Heart right ventricle (tissue), 16 donors: ENCODE results near the gene STPG3. TPM values are rescaled to one million over a fixed set of nuclear protein-coding genes. Genes with fewer than 3 reads are reported as not detected.
A peak's percentile ranks its signal among the peaks of the same experiment; 100 is the strongest.

ENCODE experiments used
- ATAC-seq, 8 donors: fragments of 200-7000 bp; cut with Tn5 transposase; one replicate each; pipeline ENCODE4 v1.9.1; 2020; ENCODE audit warnings: mild to moderate bottlenecking in 8 of 8, moderate library complexity in 8 of 8, moderate number of reproducible peaks in 1 of 8
- DNase-seq, 2 donors: peaks; one replicate each; pipeline ENCODE4 v3.0.0-alpha.2; 2020
- H3K27ac ChIP-seq, 10 donors: fragments of 200-600 bp; sonication (generic) in 2 of 10; one replicate each; pipeline versions ENCODE4 v1.5.0 to v1.8.0; 2020 to 2022; ENCODE audit warnings: mild to moderate bottlenecking in 3 of 10
- H3K27me3 ChIP-seq, 7 donors: fragments of 200-600 bp; one replicate each; pipeline ENCODE4 v1.8.0; 2021 to 2022; ENCODE audit warnings: mild to moderate bottlenecking in 2 of 7
- H3K36me3 ChIP-seq, 9 donors: fragments of 200-600 bp; sonication (generic) in 1 of 9; one replicate each; pipeline versions ENCODE4 v1.5.0 to v1.8.0; 2020 to 2022; ENCODE audit warnings: mild to moderate bottlenecking in 2 of 9
- H3K4me1 ChIP-seq, 9 donors: fragments of 200-600 bp; sonication (generic) in 1 of 9; one replicate each; pipeline versions ENCODE4 v1.5.0 to v1.8.0; 2020 to 2022; ENCODE audit warnings: mild to moderate bottlenecking in 4 of 9
- H3K4me3 ChIP-seq, 10 donors: fragments of 200-600 bp; sonication (generic) in 2 of 10; one replicate each; pipeline versions ENCODE4 v1.5.0 to v1.8.0; 2020 to 2022; ENCODE audit warnings: mild to moderate bottlenecking in 7 of 10, moderate library complexity in 2 of 10
- H3K9me3 ChIP-seq, 11 donors: fragments of 200-600 bp in 10 of 11; sonication (generic) in 2 of 11; one replicate each; pipeline versions ENCODE4 v1.5.0 to v1.8.0; 2013 to 2022; ENCODE audit warnings: mild to moderate bottlenecking in 2 of 11, control low read depth in 1 of 11, moderate library complexity in 1 of 11
- WGBS, 2 donors: extraction: QIAGEN DNeasy Blood & Tissue Kit; methylation state at CpG; one replicate each; pipeline ENCODE4 v1.1.7; 2013; ENCODE audit warnings: inconsistent platforms in 1 of 2; 5-methylcytosine and 5-hydroxymethylcytosine counted together
- intact Hi-C, 10 donors: fragments of 100-400 bp; cut with DNase I; formaldehyde crosslinking; loops; one replicate each; pipeline versions ENCODE4 v1.11.1 to v1.14.2; 2022
- polyA plus RNA-seq, 2 donors: library from polyadenylated mRNA; stranded (reverse); fragments of 200-250 nt; gene quantifications; one replicate each; pipeline ENCODE4 v1.2.3, GENCODE V29; 2013
- total RNA-seq, 10 donors: library from RNA; stranded (reverse); fragmentation: NEBNext Ultra II Directional in 3 of 10; extraction: Animal tissue kit (Norgen Biotek cat#: 25700) in 3 of 10; gene quantifications; one replicate each; pipeline versions ENCODE4 v1.2.1 to v1.2.4, GENCODE V29; 2021 to 2023
- TF ChIP-seq, protein P1 (sequence below), 9 donors: fragments of 200-600 bp; sonication (generic) in 2 of 9; IDR thresholded peaks; one replicate each; pipeline versions ENCODE4 v1.5.0 to v1.8.0; 2021 to 2022; ENCODE audit warnings: antibody characterized with exemption in 9 of 9, mild to moderate bottlenecking in 5 of 9, moderate library complexity in 1 of 9
- donor health status: Arrhythmogenic right ventricular cardiomyopathy.
- donor health status: ischemic (EF 13 %, LVEDD 7.1; RV severe dilation, severe dysfunction).
- donor health status: healthy with polysubstance abuse.
- donor health status: DM: no; HTN: yes; CAD: no.
- donor health status: DM: no; HTN: no; CAD: no.
- donor health status: ischemic (EF 25% LVEDD 6.9; RV normal size, moderate dysfunction).
- donor health status: ischemic (EF 25% LVEDD 5.7; RV mildly dilated, moderate dysfunction).
- donor health status: healthy.
- donor health status: DM: yes; HTN: yes; CAD: no.
- donor health status: Ischemic cardiomyopathy.
- donor health status: ischemic (EF 35%, LVEDD 5.7; RV mildly dilated, moderate dysfunction).
- donor health status: nonischemic (EF 11% LVEDD 7.7; RV severe dilation, severe dysfunction).
- donor health status: DM: yes; HTN: yes; CAD: no.
- donor health status: PGD.
- donor health status: ischemic (EF 29% LVEDD 5.4; RV normal size, mild dysfunction).
- donor health status: nonischemic (EF 23%, LVEDD 6.1; RV moderate dilation, normal function).

STPG3 gene
- total and polyA plus RNA-seq, 12 donors: 0.24 to 0.44 (median 0.32) TPM; not detected in 8

DNA sequence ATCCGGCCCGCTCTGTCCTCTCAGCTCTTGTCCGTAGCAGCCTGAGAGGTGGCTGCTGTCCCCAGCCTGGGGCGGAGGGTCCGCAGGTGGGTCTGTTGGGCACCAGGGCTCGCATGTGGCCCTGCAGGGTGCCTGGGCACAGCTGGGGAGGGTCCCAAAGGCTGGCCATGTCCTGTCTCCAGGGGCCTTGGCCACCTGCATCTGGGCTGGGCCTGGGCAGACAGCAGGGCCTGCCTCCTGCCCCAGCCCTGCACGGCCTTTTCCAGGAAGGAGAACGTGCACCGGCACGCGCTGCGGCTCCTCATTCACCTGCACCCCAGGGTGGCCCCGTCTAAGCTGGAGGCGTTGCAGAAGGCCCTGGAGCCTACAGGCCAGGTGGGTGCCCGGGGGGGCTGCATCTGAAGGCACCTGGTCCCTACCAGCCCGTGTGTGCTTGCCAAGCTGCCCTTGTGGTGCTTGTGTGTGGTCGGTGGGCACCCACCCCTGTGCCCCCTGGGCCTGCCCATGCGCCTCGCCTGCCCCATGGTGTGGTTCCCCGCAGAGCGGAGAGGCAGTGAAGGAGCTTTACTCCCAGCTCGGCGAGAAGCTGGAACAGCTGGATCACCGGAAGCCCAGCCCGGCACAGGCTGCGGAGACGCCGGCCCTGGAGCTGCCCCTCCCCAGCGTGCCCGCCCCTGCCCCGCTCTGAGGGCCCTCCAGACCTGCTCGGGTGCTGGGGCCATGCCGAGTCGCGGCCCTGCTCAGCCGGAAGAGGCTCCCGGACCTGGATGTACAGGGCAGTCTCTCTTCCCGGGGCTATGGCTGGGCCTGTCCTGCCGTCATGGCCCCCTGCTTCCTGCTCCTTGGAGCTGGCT lies 21.4 kb downstream of the STPG3 start:
- intact Hi-C loops: no loop called here
- TF ChIP-seq, protein P1, sequence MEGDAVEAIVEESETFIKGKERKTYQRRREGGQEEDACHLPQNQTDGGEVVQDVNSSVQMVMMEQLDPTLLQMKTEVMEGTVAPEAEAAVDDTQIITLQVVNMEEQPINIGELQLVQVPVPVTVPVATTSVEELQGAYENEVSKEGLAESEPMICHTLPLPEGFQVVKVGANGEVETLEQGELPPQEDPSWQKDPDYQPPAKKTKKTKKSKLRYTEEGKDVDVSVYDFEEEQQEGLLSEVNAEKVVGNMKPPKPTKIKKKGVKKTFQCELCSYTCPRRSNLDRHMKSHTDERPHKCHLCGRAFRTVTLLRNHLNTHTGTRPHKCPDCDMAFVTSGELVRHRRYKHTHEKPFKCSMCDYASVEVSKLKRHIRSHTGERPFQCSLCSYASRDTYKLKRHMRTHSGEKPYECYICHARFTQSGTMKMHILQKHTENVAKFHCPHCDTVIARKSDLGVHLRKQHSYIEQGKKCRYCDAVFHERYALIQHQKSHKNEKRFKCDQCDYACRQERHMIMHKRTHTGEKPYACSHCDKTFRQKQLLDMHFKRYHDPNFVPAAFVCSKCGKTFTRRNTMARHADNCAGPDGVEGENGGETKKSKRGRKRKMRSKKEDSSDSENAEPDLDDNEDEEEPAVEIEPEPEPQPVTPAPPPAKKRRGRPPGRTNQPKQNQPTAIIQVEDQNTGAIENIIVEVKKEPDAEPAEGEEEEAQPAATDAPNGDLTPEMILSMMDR (IDR thresholded peaks at IDR 0.05): no peak
- Histone ChIP-seq H3K27me3 (no peaks in the 10 kb centered on the region), H3K36me3 (peaks cover 8 to 62% (median 11%) of the 10 kb centered on the region in 9 donors), H3K27ac (peak overlapping the region in 3 of 10 donors; percentile 21 to 62 (median 60)), H3K9me3 (no peaks in the 10 kb centered on the region), H3K4me3 (no peak overlapping the region), H3K4me1 (peaks cover 40 to 92% (median 74%) of the 10 kb centered on the region in 9 donors)
- ATAC-seq (no peak), DNase-seq (no peak)
- 93 to 94% methylated on average over 39 of the region's 39 CpGs for WGBS, 2 donors

DNA sequence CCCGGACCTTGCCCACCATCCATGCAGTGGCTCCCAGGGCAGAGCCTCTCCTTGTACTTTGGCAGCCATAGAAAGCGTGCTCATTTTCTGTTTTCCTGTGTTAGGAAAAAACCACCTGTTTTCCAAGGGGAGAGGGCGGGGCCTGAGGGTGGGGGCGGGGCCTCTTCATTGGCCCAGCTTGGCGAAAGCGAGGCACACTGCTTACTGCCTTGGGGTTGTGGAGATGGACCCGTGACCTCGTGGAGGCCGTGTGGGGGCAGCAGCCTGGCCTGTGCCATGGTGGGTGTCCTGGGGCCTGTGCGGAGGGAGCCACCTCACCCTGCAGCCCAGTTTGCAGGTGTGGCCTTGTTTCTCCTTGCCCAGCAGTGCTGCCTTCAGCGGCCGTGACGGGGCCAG lies 22.0 kb downstream of the STPG3 start:
- 85 to 87% methylated on average over 13 of the region's 13 CpGs for WGBS, 2 donors
- peaks cover 43 to 92% (median 74%) of the 10 kb centered on the region in 9 donors for H3K4me1 ChIP-seq
- H3K36me3 ChIP-seq: peaks cover 8 to 56% (median 11%) of the 10 kb centered on the region in 9 donors

DNA sequence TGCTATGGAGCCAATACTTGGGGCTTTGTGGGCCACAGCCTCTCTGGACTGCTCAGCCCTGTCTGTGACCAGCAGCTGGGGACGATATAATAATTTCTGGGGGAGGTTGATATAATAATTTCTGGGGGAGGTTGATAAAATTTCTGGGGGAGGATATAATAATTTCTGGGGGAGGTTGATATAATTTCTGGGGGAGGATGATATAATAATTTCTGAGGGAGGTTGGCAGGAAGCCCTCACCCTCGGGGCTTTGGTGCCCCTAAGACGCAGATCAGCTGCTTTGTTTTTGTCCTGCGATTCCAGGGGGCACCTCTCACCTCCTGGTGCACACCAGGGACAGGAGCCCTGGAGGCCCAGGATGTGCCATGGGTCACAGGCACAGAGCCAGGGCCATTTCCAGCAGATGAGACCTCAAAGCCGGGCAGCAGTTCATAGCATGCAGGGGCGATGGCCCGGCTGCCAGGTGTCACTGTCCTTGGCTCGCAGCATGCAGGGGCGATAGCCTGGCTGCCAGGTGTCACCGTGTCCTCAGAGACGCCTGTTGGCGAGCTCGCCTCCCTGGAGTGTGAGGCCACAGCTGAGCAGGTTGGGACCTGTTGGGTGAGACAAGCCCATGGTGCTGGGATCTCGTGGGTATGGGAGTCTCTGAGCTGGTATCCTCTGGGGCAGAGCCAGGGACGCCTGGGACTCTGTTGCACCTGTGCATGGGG lies 22.7 kb downstream of the STPG3 start:
- 60 to 72% methylated on average over 15 of the region's 15 CpGs for WGBS, 2 donors
- H3K36me3 ChIP-seq: peaks cover 8 to 51% (median 11%) of the 10 kb centered on the region in 9 donors

More for the DNA sequence above, 22.0 kb downstream of the STPG3 start:
- no peak overlapping the region for H3K4me3 ChIP-seq
- no peaks in the 10 kb centered on the region for H3K27me3 ChIP-seq
- ATAC-seq: no peak
- intact Hi-C loops: no loop called here
- no peak for DNase-seq
- no peak overlapping the region for H3K27ac ChIP-seq
- no peaks in the 10 kb centered on the region for H3K9me3 ChIP-seq
- TF ChIP-seq, protein P1 (IDR thresholded peaks at IDR 0.05): no peak

DNA sequence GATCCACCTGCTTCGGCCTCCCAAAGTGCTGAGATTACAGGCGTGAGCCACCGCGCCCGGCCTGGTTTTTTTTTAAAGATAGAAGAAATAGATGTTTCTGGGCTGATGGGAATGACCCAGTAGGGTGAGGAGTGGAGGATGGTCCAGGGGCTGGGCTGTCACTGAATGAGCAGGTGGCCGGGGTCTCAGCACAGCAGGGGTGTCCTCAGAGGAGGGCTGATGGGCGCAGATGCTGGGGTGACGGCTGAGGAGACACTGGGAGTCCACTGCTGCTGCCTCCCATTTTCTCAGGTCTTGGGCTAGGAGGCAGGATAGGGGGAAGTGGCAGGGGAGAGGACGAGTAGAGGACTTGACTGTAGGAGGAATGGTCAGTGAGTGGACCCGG lies 24.1 kb downstream of the STPG3 start:
- Histone ChIP-seq H3K4me3 (no peak overlapping the region), H3K27me3 (no peaks in the 10 kb centered on the region), H3K4me1 (peaks cover 37 to 88% (median 59%) of the 10 kb centered on the region in 9 donors), H3K9me3 (no peaks in the 10 kb centered on the region), H3K27ac (peak overlapping the region in 9 of 10 donors; percentile 91 to 100 (median 98)), H3K36me3 (peaks cover 8 to 53% (median 21%) of the 10 kb centered on the region in 9 donors)
- 85 to 90% methylated on average over 10 of the region's 10 CpGs for WGBS, 2 donors
- TF ChIP-seq, protein P1 (IDR thresholded peaks at IDR 0.05): no peak
- intact Hi-C loops: no loop called here
- ATAC-seq (no peak), DNase-seq (peak in 1 of 2 donors; percentile 5)

More for the DNA sequence above, 22.7 kb downstream of the STPG3 start:
- H3K4me3 ChIP-seq: no peak overlapping the region
- H3K9me3 ChIP-seq: no peaks in the 10 kb centered on the region
- ATAC-seq: no peak
- no peaks in the 10 kb centered on the region for H3K27me3 ChIP-seq
- TF ChIP-seq, protein P1 (IDR thresholded peaks at IDR 0.05): no peak
- intact Hi-C loops: no loop called here
- peaks cover 42 to 90% (median 69%) of the 10 kb centered on the region in 9 donors for H3K4me1 ChIP-seq
- DNase-seq: peak in 1 of 2 donors; percentile 10
- peak overlapping the region in 1 of 10 donors; percentile 3 for H3K27ac ChIP-seq
